HG02678 (cell line): ENCODE results near the gene ABHD16B.

Experiments
- ATAC-seq: cut with Tn5 transposase; IDR thresholded peaks from one replicate; pipeline ENCODE4 v1.9.1; 2021; ENCODE audit warnings: mild to moderate bottlenecking, moderate library complexity; ENCODE audit not compliant: unreplicated experiment

Gene ABHD16B

DNA sequence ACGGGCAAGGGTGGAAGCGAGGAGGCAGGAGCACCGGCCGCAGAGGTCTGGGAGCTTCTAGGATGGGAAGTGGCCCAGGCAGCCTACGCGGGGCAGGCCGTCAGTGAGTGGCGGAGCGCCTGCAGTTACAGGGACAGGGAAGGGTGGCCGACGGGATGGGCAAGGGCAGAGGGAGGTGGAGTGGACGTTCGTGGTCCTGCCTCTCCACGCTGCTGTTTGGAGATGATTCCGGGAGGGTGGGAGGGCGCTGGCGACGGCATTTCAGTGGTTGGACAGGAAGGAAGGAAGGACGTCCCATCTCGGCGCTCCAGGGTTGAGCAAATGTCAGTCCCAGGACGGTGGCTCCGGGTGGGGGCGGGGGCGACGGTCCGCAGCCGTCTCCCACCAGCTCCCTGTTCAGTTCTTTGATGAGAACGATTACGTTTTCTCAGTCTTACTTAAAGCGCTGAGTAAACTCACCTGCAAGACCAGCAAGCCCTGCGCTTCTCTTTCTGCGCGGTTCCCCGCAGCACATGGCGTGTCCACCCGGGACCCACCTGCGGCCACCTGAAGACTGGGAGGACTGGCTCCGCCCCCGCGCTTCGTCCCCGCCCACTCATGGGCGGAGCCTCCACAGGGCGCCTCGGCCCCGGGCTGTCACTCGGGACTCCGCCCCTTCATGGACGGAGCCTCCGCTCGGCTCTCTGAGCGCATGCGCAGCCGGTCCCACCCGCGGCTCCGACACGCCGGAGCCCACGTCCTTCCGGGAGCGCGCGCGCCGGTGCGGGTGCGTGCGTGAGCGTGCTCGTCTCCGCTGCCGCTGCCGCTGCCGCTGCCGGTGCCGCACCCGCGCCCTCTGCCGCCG lies 33.3 kb downstream of the ABHD16B start, which contains the start of gene DNAJC5:
DNAJC5 (plus strand) TSS at position 769 of the 844 bp plus-strand sequence. CDS start 33,220 bp downstream, outside the sequence.
- ATAC-seq, result peak; percentile 88

- ATAC-seq, result peak; percentile 13
Measured at GRCh38 chr20:63895202-63895951, 34.1 kb downstream of the ABHD16B start.

DNA sequence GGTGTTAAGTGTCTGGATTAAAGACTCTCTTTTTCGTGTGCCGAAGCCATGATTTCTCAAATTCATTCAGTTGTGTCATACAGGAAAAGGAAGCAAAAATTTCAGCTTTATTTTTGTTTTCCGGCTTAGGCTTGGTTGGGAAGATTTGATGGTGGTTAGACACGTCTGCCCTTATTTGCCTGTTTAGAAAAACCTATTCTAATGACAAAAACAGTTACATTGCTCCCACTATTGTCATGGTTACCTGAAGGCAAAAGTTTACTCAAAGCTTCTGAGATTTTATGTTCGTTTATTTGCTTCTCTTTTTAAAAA lies 34.6 kb downstream of the ABHD16B start:
- ATAC-seq, result no peak

GRCh38 chr20:63896264-63897105 lies 35.2 kb downstream of the ABHD16B start:
- no peak for ATAC-seq

- ATAC-seq, result no peak
Measured at GRCh38 chr20:63897978-63898561, 36.8 kb downstream of the ABHD16B start.

GRCh38 chr20:63898882-63899558 lies 37.7 kb downstream of the ABHD16B start:
- ATAC-seq, result no peak

DNA sequence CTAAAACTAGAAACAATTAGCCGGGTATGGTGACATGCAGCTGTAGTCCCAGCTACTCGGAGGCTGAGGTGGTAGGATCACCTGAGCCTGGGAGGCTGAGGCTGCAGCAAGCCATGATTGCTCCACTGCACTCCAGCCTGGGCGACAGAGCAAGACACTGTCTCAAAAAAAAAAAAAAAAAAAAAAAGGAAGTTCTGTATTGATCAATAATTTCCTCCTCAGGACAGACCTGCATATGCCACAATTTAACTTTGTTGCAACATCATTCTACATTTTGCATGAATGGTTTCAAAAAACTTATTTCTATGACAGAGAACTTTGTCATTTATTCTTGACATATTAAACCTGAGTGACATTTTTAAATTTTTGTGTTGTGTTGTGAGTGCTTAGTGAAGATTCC lies 39.1 kb downstream of the ABHD16B start:
- ATAC-seq, result no peak

- ATAC-seq, result no peak
Measured at GRCh38 chr20:63903796-63904561, 42.7 kb downstream of the ABHD16B start.

DNA sequence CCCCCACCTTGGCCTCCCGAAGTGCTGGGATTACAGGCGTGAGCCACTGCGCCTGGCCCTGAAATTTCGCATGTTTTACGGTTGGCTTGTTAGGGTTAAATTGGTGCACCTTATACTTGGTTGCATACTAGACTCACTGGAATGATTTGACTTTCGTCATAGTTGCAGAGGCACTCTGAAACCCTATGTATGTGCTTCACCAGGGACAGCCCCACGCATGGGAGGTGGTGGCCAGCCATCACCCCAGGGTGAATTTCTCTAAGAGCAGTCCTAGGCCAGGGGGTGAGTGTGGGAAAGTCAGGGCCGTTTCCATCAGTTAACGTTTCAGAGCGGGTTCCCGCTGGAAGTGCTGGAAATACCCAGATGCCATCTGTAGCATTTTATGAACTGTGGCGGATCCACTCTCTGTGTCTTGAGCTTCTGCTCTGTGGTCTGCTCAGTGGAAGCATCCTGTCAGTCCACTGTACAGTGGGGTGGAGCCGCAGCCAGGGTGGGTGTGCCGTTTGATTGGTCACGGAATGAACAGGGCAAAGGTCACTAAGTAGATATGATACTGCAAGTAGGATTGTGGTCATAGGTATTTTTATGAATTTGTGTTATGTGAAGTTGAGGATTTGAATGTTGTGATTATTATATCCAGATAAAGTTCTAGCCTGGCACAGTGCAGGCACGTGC lies 46.8 kb downstream of the ABHD16B start:
- ATAC-seq, result no peak

DNA sequence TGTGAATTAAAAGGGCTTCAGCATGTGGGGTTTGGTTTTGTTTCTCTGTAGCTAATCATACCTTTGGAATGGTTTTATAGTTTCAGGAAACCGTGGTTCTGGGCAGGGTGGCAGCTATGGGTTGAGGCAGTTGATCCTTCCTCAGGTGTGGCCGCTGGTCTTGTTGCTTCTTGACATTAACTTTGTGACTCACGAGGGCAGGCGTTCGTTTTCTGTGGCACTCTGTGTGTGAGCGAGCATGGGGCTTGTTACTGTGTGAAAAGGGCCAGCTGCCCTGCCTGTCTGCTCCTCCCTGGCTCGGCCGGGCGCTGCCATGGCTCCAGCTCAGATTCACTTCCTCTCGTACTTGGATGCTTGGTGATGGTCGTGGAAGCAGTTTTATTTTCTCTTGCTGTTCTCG lies 49.9 kb downstream of the ABHD16B start:
- no peak for ATAC-seq
